Ovary (tissue), 3 donors: ENCODE data around the gene FRMD4A.

Experiments
- CTCF ChIP-seq, 3 donors: fragments of 450-650 bp in 2 of 3; fragments of 200-600 bp in 1 of 3; IDR thresholded peaks; one replicate each; pipeline versions ENCODE4 v1.5.1 to v1.8.0; 2016 to 2022; ENCODE audit warnings: antibody characterized with exemption in 3 of 3, mild to moderate bottlenecking in 1 of 3
- EP300 ChIP-seq: sonication (generic); formaldehyde crosslinking; IDR thresholded peaks from one replicate; pipeline ENCODE4 v1.6.1; 2017; ENCODE audit warnings: antibody characterized with exemption
- POLR2A ChIP-seq: fragments of 450-650 bp; IDR thresholded peaks from one replicate; pipeline ENCODE4 v1.6.1; 2017; ENCODE audit warnings: antibody characterized with exemption, mild to moderate bottlenecking, moderate library complexity
- donor health status: DM: no; HTN: no; CAD: no.

- TF ChIP-seq EP300 (no peak), POLR2A (no peak), CTCF (IDR thresholded peaks at IDR 0.05) (no peak)
Measured at GRCh38 chr10:13637894-13638293, 692.8 kb downstream of the FRMD4A start.
